Prostate gland (tissue), 2 donors: ENCODE measurements around the gene XPO6. TPM values are rescaled to one million over a fixed set of nuclear protein-coding genes. Genes with fewer than 3 reads are reported as not detected.

Source experiments
- DNase-seq: peaks from one replicate; pipeline ENCODE4 v3.0.0-alpha.2; 2019; ENCODE audit warnings: low spot score
- H3K27ac ChIP-seq, 2 donors: fragments of 200-600 bp; sonication (generic); 2 replicates each; pipeline ENCODE4 v1.5.1; 2017 to 2019
- H3K27me3 ChIP-seq: fragments of 200-600 bp; sonication (generic); replicated peaks from 2 replicates; pipeline ENCODE4 v1.5.1; 2019; ENCODE audit not compliant: insufficient read depth
- H3K36me3 ChIP-seq, 2 donors: fragments of 200-600 bp; sonication (generic); 1 replicate in 1 of 2; 2 replicates in 1 of 2; pipeline versions ENCODE4 v1.5.1 to v1.8.1; 2017 to 2019
- H3K4me1 ChIP-seq: fragments of 200-600 bp; sonication (generic); replicated peaks from 2 replicates; pipeline ENCODE4 v1.5.1; 2019
- H3K4me3 ChIP-seq, 2 donors: fragments of 200-600 bp; sonication (generic); 2 replicates each; pipeline ENCODE4 v1.5.1; 2017 to 2019
- H3K9me3 ChIP-seq: fragments of 200-600 bp; sonication (generic); 2 replicates; pipeline ENCODE4 v1.5.1; 2017
- POLR2A ChIP-seq: fragments of 450-650 bp; IDR thresholded peaks from one replicate; pipeline ENCODE4 v1.6.1; 2016; ENCODE audit warnings: antibody characterized with exemption, mild to moderate bottlenecking
- POLR2AphosphoS5 ChIP-seq: sonication (generic); formaldehyde crosslinking; IDR thresholded peaks from one replicate; pipeline ENCODE4 v1.6.1; 2017; ENCODE audit warnings: antibody characterized with exemption
- WGBS: methylation state at CpG from one replicate; pipeline ENCODE4 v1.1.5; 2018; 5-methylcytosine and 5-hydroxymethylcytosine counted together
- intact Hi-C: fragments of 100-400 bp; cut with DNase I; formaldehyde crosslinking; loops from one replicate; pipeline ENCODE4 v1.14.2; 2022
- total RNA-seq, 2 donors: library from RNA; depleted of rRNA; stranded (reverse); fragments of >200 nt; gene quantifications; one replicate each; pipeline ENCODE4 v1.1.0, GENCODE V29; 2016
- TF ChIP-seq, protein P1 (sequence below), 4 experiments: fragments of 200-600 bp in 2 of 4; fragments of 450-650 bp in 2 of 4; sonication (generic) in 2 of 4; IDR thresholded peaks; 1 replicate in 3 of 4; 2 replicates in 1 of 4; pipeline ENCODE4 v1.5.1; 2016 to 2019; ENCODE audit warnings: antibody characterized with exemption in 4 of 4, mild to moderate bottlenecking in 2 of 4, moderate library complexity in 2 of 4

The XPO6 gene
- total RNA-seq, 2 donors from 2014 or later = 51.1 to 145 TPM

DNA sequence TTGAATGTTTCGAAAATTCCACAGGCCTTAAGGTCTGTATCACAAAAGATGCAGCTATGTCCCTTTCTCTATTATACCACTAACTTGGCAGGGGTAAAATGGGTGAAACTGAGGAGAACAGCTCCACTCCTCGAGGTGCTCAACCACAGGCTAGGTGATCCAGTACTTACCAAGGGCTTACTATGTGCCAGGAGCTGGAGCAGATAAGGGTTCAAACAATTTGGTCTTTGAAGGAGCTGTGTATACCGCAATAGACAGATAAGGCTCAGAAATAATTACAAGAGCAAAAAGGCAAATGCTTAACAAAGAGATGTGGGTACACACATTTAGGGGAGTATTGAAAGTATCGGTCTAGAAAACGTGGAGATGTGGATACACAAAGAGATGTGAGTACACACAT lies 1.5 kb downstream of the XPO6 start:
- H3K4me3 ChIP-seq = peak overlapping the region; percentile 78 to 93
- H3K4me1 ChIP-seq = no peaks in the 10 kb centered on the region
- intact Hi-C loops = no loop called here
- H3K36me3 ChIP-seq = no peaks in the 10 kb centered on the region
- no peaks in the 10 kb centered on the region for H3K9me3 ChIP-seq
- WGBS = 59% methylated on average over 5 of the region's 5 CpGs
- no peak for TF ChIP-seq POLR2A
- TF ChIP-seq, protein P1, sequence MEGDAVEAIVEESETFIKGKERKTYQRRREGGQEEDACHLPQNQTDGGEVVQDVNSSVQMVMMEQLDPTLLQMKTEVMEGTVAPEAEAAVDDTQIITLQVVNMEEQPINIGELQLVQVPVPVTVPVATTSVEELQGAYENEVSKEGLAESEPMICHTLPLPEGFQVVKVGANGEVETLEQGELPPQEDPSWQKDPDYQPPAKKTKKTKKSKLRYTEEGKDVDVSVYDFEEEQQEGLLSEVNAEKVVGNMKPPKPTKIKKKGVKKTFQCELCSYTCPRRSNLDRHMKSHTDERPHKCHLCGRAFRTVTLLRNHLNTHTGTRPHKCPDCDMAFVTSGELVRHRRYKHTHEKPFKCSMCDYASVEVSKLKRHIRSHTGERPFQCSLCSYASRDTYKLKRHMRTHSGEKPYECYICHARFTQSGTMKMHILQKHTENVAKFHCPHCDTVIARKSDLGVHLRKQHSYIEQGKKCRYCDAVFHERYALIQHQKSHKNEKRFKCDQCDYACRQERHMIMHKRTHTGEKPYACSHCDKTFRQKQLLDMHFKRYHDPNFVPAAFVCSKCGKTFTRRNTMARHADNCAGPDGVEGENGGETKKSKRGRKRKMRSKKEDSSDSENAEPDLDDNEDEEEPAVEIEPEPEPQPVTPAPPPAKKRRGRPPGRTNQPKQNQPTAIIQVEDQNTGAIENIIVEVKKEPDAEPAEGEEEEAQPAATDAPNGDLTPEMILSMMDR (IDR thresholded peaks at IDR 0.05) = no peak
- TF ChIP-seq POLR2AphosphoS5 = no peak
- no peaks in the 10 kb centered on the region for H3K27me3 ChIP-seq
- no peak overlapping the region for H3K27ac ChIP-seq
- no peak for DNase-seq

DNA sequence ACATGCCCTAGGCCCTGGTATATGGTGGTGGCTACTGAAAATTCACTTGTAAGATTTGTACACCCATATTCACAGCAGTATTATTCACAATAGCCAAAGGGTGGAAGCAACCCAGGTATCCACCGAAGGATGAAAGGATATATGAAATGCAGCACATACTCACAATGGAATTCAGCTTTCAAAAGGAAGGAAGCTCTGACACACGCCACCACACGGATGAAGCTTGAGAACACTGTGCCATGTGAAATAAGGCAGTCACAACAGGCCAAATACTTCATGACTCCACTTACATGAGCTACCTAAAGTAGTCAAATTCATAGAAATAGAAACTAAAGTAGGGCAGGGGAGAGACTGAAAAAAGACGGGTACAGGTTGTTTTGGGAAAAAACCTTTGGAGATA lies 2.9 kb downstream of the XPO6 start:
- no peaks in the 10 kb centered on the region for H3K9me3 ChIP-seq
- H3K4me3 ChIP-seq = no peak overlapping the region
- H3K36me3 ChIP-seq = no peaks in the 10 kb centered on the region
- no peak for DNase-seq
- intact Hi-C loops = loop anchor here (10.0 kb wide), 1 partner anchor 54 kb away; no protein-coding TSS in a partner anchor
- no peak overlapping the region for H3K27ac ChIP-seq
- no peaks in the 10 kb centered on the region for H3K27me3 ChIP-seq
- 83% methylated on average over 4 of the region's 4 CpGs for WGBS
- TF ChIP-seq POLR2AphosphoS5 = no peak
- TF ChIP-seq, protein P1 (IDR thresholded peaks at IDR 0.05) = no peak
- no peak for TF ChIP-seq POLR2A
- H3K4me1 ChIP-seq = no peaks in the 10 kb centered on the region

DNA sequence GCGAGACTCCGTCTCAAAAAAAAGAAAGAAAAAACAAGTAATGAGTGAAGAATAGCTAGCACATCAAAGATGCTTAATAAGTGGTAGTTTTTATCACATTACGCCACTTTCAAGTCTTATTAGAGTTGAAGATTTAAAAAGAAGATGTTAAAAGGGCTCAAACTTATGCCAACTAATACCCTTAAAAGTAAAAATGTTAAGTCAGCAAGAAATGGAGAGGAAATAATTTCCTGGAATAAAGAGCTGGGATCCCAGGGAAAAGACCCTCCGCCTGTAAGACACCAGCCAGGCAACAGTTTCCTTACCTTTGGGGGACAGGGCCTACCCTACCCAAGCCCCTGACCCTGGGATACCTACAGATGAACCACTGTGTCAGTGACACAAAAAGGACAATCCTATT lies 3.6 kb downstream of the XPO6 start:
- intact Hi-C loops = loop anchor here (10.0 kb wide), 1 partner anchor 53 kb away; no protein-coding TSS in a partner anchor
- no peaks in the 10 kb centered on the region for H3K27me3 ChIP-seq
- H3K36me3 ChIP-seq = no peaks in the 10 kb centered on the region
- H3K9me3 ChIP-seq = no peaks in the 10 kb centered on the region
- DNase-seq = no peak
- TF ChIP-seq POLR2AphosphoS5 (no peak), POLR2A (no peak)
- TF ChIP-seq, protein P1 (IDR thresholded peaks at IDR 0.05) = no peak
- WGBS = 98% methylated on average over 4 of the region's 4 CpGs
- no peak overlapping the region for H3K4me3 ChIP-seq
- no peaks in the 10 kb centered on the region for H3K4me1 ChIP-seq
- H3K27ac ChIP-seq = no peak overlapping the region

DNA sequence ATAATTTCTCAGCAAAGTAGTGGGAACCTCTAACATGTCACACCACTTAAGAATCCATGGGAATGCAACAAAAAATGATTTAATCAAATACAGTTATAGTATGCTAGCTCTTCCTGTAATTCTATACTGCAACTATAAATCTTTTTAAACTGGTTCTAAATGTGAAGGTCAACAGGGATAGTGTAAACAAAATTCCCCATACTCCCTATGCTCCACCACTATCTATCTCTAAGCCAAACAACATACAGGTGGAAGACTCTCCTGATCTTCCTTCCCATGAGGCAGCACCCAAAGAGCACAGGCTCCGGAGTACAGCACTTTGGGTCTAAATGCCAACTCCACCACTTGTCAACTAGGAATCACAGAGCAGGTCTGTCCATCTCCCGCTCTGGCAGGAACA lies 4.4 kb downstream of the XPO6 start:
- WGBS = 76% methylated on average over 2 of the region's 2 CpGs
- intact Hi-C loops = loop anchor here (10.0 kb wide), 1 partner anchor 53 kb away; no protein-coding TSS in a partner anchor
- TF ChIP-seq, protein P1 (IDR thresholded peaks at IDR 0.05) = no peak
- TF ChIP-seq POLR2A (no peak), POLR2AphosphoS5 (no peak)
- Histone ChIP-seq H3K27ac (no peak overlapping the region), H3K27me3 (no peaks in the 10 kb centered on the region), H3K36me3 (no peaks in the 10 kb centered on the region), H3K9me3 (no peaks in the 10 kb centered on the region), H3K4me3 (no peak overlapping the region), H3K4me1 (no peaks in the 10 kb centered on the region)
- DNase-seq = no peak

DNA sequence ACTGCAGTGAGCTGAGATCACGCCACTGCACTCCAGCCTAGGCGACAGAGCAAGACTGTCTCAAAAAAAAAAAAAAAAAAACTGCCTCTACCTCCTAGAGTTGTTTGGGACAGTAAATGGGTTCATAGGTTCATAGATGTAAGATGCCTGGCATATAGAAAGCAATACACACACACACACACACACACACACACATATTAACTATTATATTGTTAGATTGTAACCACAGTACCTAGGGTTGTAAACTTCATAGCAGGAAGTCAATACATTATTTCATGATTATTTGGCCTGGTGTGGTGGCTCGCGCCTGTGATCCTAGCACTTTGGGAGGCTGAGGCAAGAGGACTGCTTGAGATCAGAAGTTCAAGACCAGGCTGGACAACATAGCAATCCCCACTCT lies 5.8 kb downstream of the XPO6 start:
- Histone ChIP-seq H3K27ac (no peak overlapping the region), H3K27me3 (no peaks in the 10 kb centered on the region), H3K9me3 (no peaks in the 10 kb centered on the region), H3K4me3 (no peak overlapping the region), H3K36me3 (no peaks in the 10 kb centered on the region), H3K4me1 (no peaks in the 10 kb centered on the region)
- no peak for DNase-seq
- intact Hi-C loops = loop anchor here (10.0 kb wide), 1 partner anchor 51 kb away; no protein-coding TSS in a partner anchor
- 96% methylated on average over 4 of the region's 4 CpGs for WGBS
- no peak for TF ChIP-seq POLR2AphosphoS5
- no peak for TF ChIP-seq POLR2A
- TF ChIP-seq, protein P1 (IDR thresholded peaks at IDR 0.05) = no peak
